Measurements from ENCODE around the gene CYP24A1. TPM values are rescaled to one million over a fixed set of nuclear protein-coding genes. Genes with fewer than 3 reads are reported as not detected.
A peak's percentile ranks its signal among the peaks of the same experiment; 100 is the strongest.

Gene CYP24A1
- total and polyA plus RNA-seq, 2 of the 13 experiments (the other 11 are each of a cell fraction or from before 2014, with no cell fraction given) = 9.4 to 32.7 TPM

GRCh38 chr20:54107600-54108325 lies 66.0 kb downstream of the CYP24A1 start:
- no peaks in the 10 kb centered on the region for H4K20me1 ChIP-seq (ENCODE audit: insufficient read depth, low read length)
- DNase-seq (ENCODE audit: low spot score) (peak; percentile 99), ATAC-seq (peak; percentile 85), FAIRE-seq (peak; percentile 94)
- ChIA-PET CTCF (ENCODE audit: low intra/inter-chr PET ratio, low total read pairs) (interaction anchor here (0.9 to 1.6 kb wide), 3 partner anchors 11 to 87 kb away, joined by 3 read pairs; no protein-coding TSS in a partner anchor), POLR2A (interaction anchor here (0.7 to 11.5 kb wide), 20 partner anchors 9 to 514 kb away, joined by 3 to 287 read pairs (median 4); partner anchors contain the start of genes CYP24A1, PFDN4 and ZNF217)
- WGBS (ENCODE audit: low lambda C conversion rate) = 3% methylated on average over 7 of the region's 7 CpGs
- H3K27me3 ChIP-seq (ENCODE audit: control insufficient read depth in 1 of 2, insufficient read depth in 2 of 2, low read length in 2 of 2) = no peaks in the 10 kb centered on the region
- H3K27ac ChIP-seq (ENCODE audit: extremely low read length, insufficient read depth, low read length) = peak overlapping the region; percentile 91
- peaks cover 98% of the 10 kb centered on the region for H3K4me1 ChIP-seq (ENCODE audit: insufficient read depth, low read length)
- H3K9ac ChIP-seq (ENCODE audit: insufficient read depth, low read depth, low read length) = peak overlapping the region; percentile 74
- TSS peak; percentile 97 for BruUV-seq (replicated peaks)
- H3K4me3 ChIP-seq (replicated peaks in 1 of 3; ENCODE audit: insufficient read depth in 1 of 3, low read depth in 2 of 3, low read length in 3 of 3) = peak overlapping the region; percentile 15 to 41 (median 20); a peak in 4 of 6 replicates
- in situ Hi-C loops (cut with HindIII; ENCODE audit: extremely low pct_ligation_motif_present, low pct_unique_long_range_greater_than_20kb) (no loop called here), intact Hi-C loops (cut with micrococcal nuclease; ENCODE audit: unreplicated experiment) (loop anchor here (10.0 kb wide), 1 partner anchor 533 kb away; no protein-coding TSS in a partner anchor)
- H3K9me3 ChIP-seq (ENCODE audit: low read length) = 0 out of 2 replicates have a peak, but pooled peaks cover 4% of the 10 kb centered on the region
- H3K4me2 ChIP-seq (ENCODE audit: low read depth, low read length) = peak overlapping the region; percentile 73
- H3K36me3 ChIP-seq (replicated peaks in 1 of 2; ENCODE audit: control insufficient read depth in 1 of 2, insufficient read depth in 2 of 2, low read length in 2 of 2) = no peaks in the 10 kb centered on the region
- H2AFZ ChIP-seq (ENCODE audit: low read length) = peak overlapping the region; percentile 2
- H3K79me2 ChIP-seq (ENCODE audit: insufficient read depth, low read length) = no peaks in the 10 kb centered on the region
- TF ChIP-seq ZNF639 (CRISPR knock-in tag; conservative IDR thresholded peaks at IDR 0.05) = peak; percentile 62; the same call in 1 of the 2 replicates
- TF ChIP-seq ZNF746 (CRISPR knock-in tag; IDR thresholded peaks at IDR 0.05) = peak; percentile 83
- TF ChIP-seq ZBTB44 (CRISPR knock-in tag; IDR thresholded peaks at IDR 0.05) = no peak
- TF ChIP-seq ZNF816 (CRISPR knock-in tag; IDR thresholded peaks at IDR 0.05; ENCODE audit: borderline replicate concordance) = no peak
- TF ChIP-seq FOXA3 (CRISPR knock-in tag; IDR thresholded peaks at IDR 0.05) = peak; percentile 96
- TF ChIP-seq RERE (CRISPR knock-in tag; IDR thresholded peaks at IDR 0.05; ENCODE audit: low read depth) = peak; percentile 91
- TF ChIP-seq CHD4 (IDR thresholded peaks at IDR 0.05; ENCODE audit: borderline replicate concordance, low read length) = 0 out of 2 replicates have a peak, but pooled peaks have one; percentile 70
- no peak for TF ChIP-seq PAWR (CRISPR knock-in tag; IDR thresholded peaks at IDR 0.05; ENCODE audit: borderline replicate concordance)
- 0 out of 2 replicates have a peak, but pooled peaks have one; percentile 67 for TF ChIP-seq BRF2 (CRISPR knock-in tag; IDR thresholded peaks at IDR 0.05)
